ENCODE data around the gene RPL3. TPM values are rescaled to one million over a fixed set of nuclear protein-coding genes. Genes with fewer than 3 reads are reported as not detected.

The RPL3 gene
- polyA plus RNA-seq, 4 donors: 2,902 to 3,578 (median 3,212) TPM

GRCh38 chr22:39302431-39302960 lies 16.9 kb downstream of the RPL3 start:
- DNase-seq (ENCODE audit: low read depth in 4 of 4, low spot score in 2 of 4): no peak

GRCh38 chr22:39301926-39302325 lies 17.5 kb downstream of the RPL3 start:
- no peak for DNase-seq (ENCODE audit: low read depth in 4 of 4, low spot score in 2 of 4)

GRCh38 chr22:39301108-39301507 lies 18.3 kb downstream of the RPL3 start:
- no peak for DNase-seq (ENCODE audit: low read depth in 4 of 4, low spot score in 2 of 4)

- DNase-seq (ENCODE audit: low read depth in 4 of 4, low spot score in 2 of 4): no peak
Observed at GRCh38 chr22:39300186-39300830, 19.1 kb downstream of the RPL3 start.

DNA sequence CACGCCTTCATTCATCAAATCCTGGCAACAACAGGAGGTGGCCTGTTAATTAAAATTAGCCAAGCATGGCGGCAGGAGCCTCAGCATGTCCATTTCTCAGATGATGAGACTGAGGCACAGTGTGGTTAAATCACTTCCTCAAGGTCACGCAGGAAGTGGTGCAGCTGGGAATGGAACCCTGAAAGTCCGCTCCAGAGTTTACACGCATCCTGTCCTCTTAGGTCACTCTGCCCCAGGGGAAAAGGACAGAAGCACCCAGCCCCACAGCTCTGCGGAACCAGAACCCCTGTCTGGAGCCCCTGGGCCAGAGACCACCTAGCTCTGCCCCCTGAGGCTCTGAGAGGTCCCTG lies 19.6 kb downstream of the RPL3 start:
- no peak for DNase-seq (ENCODE audit: low read depth in 4 of 4, low spot score in 2 of 4)

DNA sequence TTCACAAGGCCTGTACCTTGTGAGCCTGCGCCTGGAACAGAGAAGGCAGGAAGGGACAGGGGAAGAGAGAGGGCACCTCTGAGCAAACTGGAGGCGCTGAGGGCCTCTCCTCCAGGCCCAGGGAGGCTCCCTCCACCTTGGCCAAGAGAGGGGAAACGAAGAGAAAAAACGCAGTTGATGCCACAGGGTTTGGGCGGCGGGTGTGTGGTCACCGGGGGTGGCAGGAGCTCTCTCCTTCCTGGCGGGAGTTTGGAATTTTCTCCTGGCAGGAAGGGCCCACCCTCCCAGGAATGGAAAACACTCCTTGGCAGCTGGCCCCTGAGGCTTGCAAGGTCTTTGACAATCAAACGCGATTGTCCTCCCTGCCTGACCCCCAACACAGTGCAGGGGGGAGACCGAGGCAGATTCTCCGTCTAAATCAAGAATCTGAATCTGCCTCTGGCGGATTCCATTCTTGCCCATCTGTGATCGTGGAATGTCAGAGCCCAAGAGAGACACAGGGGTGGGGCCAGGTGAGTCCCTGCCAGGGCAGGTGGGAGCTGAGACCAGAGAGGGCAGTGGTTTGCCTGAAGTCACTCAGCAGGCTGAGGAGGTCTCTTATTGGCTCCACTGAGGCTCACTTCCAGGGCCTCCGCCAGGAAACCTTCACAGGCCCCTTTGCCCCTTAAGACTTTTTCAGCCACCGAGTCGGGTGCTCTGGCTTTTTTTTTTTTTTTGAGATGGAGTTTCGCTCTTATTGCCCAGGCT lies 21.0 kb downstream of the RPL3 start:
- no peak for DNase-seq (ENCODE audit: low read depth in 4 of 4, low spot score in 2 of 4)

DNA sequence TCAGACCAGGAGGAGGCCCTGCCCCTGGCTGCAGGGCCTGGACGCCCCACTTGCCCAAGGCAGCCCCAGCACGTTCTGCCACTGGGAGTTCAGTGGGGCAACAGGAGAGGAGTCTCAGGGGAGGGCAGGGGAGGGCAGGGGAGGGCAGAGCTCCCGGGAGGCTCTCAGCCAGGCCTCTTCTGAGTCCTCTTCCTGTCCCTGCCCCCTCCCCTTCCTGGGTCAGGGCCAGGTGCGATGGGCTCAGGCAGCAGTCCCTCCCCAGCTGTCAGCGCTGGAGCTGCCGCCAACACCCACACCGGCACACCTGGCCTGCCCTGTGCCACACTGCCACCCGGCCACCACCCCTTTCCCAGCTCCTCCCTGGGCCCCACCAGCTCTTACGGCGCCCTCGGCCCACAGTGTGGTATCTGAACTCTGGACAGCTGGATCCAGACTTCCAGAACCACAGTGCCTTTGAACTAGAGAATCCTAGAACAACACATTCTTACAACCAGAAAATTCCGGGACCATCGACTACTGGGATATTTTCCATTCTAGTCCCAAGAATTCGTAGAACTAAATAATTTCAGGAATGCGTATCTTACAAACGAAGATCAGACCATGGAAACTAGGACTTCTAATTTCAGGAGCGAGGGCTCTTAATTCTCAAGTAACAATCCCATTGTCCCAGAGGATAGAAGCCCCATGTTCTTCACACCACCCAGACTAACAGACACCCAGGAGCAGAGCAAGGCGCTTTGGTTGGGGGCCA lies 21.8 kb downstream of the RPL3 start:
- no peak for DNase-seq (ENCODE audit: low read depth in 4 of 4, low spot score in 2 of 4)

- no peak for DNase-seq (ENCODE audit: low read depth in 4 of 4, low spot score in 2 of 4)
Observed at GRCh38 chr22:39296981-39297489, 22.4 kb downstream of the RPL3 start.

DNA sequence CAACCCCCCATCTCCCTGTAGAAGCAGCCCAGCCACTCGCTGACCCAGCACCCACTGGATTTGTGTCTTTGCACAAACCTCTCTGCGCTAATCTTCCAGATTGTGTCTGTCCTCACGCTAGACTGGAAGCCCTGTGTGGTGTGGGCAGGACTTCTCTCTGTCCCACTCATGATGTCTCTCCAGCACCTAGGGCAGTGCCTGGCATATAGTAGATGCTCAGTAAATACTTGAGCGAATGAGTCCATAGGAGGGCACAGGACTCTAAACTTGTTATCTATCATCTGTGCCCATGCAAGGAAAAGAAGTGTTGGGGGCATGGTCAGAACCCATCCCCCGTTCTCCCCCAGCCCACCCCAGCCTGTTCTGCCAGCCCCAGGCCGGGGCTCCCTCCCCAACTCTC lies 22.9 kb downstream of the RPL3 start:
- DNase-seq (ENCODE audit: low read depth in 4 of 4, low spot score in 2 of 4): no peak

- no peak for DNase-seq (ENCODE audit: low read depth in 4 of 4, low spot score in 2 of 4)
Observed at GRCh38 chr22:39294571-39295468, 24.6 kb downstream of the RPL3 start.

GRCh38 chr22:39293766-39294368 lies 25.6 kb downstream of the RPL3 start:
- no peak for DNase-seq (ENCODE audit: low read depth in 4 of 4, low spot score in 2 of 4)

GRCh38 chr22:39292561-39293074 lies 26.8 kb downstream of the RPL3 start:
- DNase-seq (ENCODE audit: low read depth in 4 of 4, low spot score in 2 of 4): no peak

DNA sequence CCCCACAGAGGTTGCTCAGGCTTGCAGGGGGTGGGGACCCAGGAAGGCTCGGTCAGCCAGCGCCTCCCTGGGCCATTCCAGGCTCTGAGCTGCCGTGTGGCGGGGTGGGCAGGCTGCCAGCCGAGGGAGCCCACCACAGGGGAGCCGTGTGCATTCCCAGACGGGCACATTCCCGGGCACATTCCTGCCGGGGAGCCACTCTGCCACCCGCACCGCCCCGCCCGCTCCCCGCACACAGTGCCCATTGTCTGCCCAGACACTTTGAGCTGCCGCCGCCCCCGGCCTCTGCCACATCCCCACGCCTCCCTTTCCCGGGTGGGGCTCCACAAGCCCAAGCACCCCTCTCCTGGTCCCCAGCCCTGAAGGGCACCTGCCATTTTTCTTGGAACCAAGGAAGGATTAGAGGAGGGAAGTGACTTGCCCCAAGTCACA lies 27.4 kb downstream of the RPL3 start:
- no peak for DNase-seq (ENCODE audit: low read depth in 4 of 4, low spot score in 2 of 4)

DNA sequence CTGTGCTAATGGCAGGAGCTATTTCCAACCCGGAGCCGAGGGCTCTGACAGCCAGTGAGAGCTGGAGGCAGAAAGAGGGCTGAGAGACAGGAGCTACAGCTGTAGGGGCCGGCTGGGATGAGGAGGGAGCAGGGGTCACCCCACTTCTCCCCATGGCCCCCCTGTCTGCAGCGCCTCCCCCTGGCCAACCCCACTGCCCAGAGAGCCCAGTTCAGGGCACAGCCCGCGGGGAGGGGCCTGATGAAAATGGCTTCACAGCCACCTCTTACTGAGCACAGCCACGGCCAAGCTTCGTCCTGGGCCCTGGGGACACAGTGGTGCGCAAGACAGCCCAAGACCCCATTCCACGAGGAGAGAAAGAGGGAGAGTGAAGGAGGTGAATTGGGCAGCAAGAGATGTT lies 27.9 kb downstream of the RPL3 start:
- no peak for DNase-seq (ENCODE audit: low read depth in 4 of 4, low spot score in 2 of 4)

- no peak for DNase-seq (ENCODE audit: low read depth in 4 of 4, low spot score in 2 of 4)
Observed at GRCh38 chr22:39290724-39291161, 28.7 kb downstream of the RPL3 start.

DNA sequence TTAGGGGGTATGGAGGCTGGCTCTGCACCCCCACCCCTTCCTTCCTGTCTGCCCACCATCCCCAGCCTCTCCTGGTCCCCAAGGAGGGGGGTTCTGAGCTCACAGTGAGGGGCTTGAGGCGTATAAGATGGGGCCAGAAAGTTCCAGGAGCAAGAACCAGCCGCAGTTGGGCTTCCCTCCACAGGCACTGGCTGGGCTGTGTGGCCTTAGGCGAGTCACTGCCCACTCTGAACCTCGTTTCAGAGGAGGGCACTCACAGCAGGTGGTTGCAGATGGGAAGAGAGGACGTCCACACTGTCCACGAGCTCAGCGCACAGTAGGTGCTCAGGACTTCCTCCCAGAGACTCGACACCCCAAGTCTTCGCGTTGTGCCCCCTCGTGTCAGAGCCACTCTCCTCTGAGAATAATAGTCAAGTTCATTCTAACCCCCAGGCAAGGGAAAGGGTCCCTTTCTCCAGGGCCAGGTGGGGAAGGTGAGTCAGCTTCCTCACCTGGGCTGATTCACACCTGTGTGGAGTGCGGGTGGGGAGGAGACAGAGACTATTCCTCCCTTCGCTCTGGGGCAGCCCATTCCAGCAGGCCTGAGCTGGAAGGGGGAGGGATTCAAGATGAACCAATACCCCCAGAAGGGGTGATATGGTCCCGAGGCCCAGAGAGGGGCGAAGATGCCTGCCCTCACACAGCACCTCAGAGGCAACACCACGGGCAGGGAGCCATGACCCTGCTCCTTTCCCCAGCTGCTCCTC lies 29.3 kb downstream of the RPL3 start:
- DNase-seq (ENCODE audit: low read depth in 4 of 4, low spot score in 2 of 4): no peak

- DNase-seq (ENCODE audit: low read depth in 4 of 4, low spot score in 2 of 4): no peak
Observed at GRCh38 chr22:39289533-39289932, 29.9 kb downstream of the RPL3 start.

- no peak for DNase-seq (ENCODE audit: low read depth in 4 of 4, low spot score in 2 of 4)
Observed at GRCh38 chr22:39288135-39288898, 31.1 kb downstream of the RPL3 start.

Data from left renal cortex interstitium (tissue), 4 donors.